MCF 10A (cell line): ENCODE measurements around the gene IL1RN. TPM values are rescaled to one million over a fixed set of nuclear protein-coding genes. Genes with fewer than 3 reads are reported as not detected.

Source experiments
- BruUV-seq: library from RNA; stranded (reverse); fragments of 400-500 nt; replicated peaks from 2 replicates; lab custom pipeline; 2021; lab: Mats Ljungman, UMichigan
- CTCF ChIA-PET: fragments of 300-600 bp; sonication (Branson Sonifier 250); formaldehyde crosslinking; extraction: SDS; loops from one replicate; lab custom pipeline; 2021; ENCODE audit warnings: antibody characterized with exemption, inconsistent platforms; lab: Yijun Ruan, JAX
- POLR2A ChIA-PET: fragments of 300-600, 350-650 bp; sonication (Branson Sonifier 250); formaldehyde crosslinking; extraction: SDS; loops from one replicate; lab custom pipeline; 2020; ENCODE audit warnings: antibody characterized with exemption, inconsistent platforms; lab: Yijun Ruan, JAX
- DNase-seq: peaks from one replicate; pipeline ENCODE4 v3.0.0-alpha.2; 2018; ENCODE audit not compliant: unreplicated experiment
- H3K27ac Mint-ChIP-seq: one replicate; pipeline ENCODE4 v1.8.0; 2022; ENCODE audit warnings: mild to moderate bottlenecking, low read depth, mixed read lengths; ENCODE audit not compliant: unreplicated experiment
- H3K27me3 Mint-ChIP-seq: one replicate; pipeline ENCODE4 v1.8.0; 2022; ENCODE audit warnings: mixed read lengths; ENCODE audit not compliant: insufficient read depth, unreplicated experiment
- H3K36me3 Mint-ChIP-seq: one replicate; pipeline ENCODE4 v1.8.0; 2022; ENCODE audit warnings: mild to moderate bottlenecking, moderate library complexity, mixed read lengths; ENCODE audit not compliant: insufficient read depth, unreplicated experiment
- H3K4me1 Mint-ChIP-seq: one replicate; pipeline ENCODE4 v1.8.0; 2022; ENCODE audit warnings: mixed read lengths; ENCODE audit not compliant: insufficient read depth, unreplicated experiment
- H3K4me3 Mint-ChIP-seq: one replicate; pipeline ENCODE4 v1.8.0; 2022; ENCODE audit warnings: mild to moderate bottlenecking, moderate library complexity, mixed read lengths; ENCODE audit not compliant: unreplicated experiment
- H3K9me3 Mint-ChIP-seq: one replicate; pipeline ENCODE4 v1.8.0; 2022; ENCODE audit warnings: mixed read lengths; ENCODE audit not compliant: unreplicated experiment
- CTCF ChIP-seq: fragments of 200-600 bp; IDR thresholded peaks from one replicate; pipeline ENCODE4 v1.8.0; 2022; ENCODE audit warnings: antibody characterized with exemption, mild to moderate bottlenecking; ENCODE audit not compliant: unreplicated experiment
- intact Hi-C: fragments of 100-400 bp; cut with micrococcal nuclease; formaldehyde crosslinking; loops from 2 replicates; pipeline ENCODE4 v1.14.1; 2022
- total RNA-seq: library from RNA; stranded (reverse); gene quantifications from 2 replicates; pipeline ENCODE4 v1.2.3, GENCODE V29; 2022

Gene IL1RN
- total RNA-seq, 1 experiment from 2014 or later: not detected

DNA sequence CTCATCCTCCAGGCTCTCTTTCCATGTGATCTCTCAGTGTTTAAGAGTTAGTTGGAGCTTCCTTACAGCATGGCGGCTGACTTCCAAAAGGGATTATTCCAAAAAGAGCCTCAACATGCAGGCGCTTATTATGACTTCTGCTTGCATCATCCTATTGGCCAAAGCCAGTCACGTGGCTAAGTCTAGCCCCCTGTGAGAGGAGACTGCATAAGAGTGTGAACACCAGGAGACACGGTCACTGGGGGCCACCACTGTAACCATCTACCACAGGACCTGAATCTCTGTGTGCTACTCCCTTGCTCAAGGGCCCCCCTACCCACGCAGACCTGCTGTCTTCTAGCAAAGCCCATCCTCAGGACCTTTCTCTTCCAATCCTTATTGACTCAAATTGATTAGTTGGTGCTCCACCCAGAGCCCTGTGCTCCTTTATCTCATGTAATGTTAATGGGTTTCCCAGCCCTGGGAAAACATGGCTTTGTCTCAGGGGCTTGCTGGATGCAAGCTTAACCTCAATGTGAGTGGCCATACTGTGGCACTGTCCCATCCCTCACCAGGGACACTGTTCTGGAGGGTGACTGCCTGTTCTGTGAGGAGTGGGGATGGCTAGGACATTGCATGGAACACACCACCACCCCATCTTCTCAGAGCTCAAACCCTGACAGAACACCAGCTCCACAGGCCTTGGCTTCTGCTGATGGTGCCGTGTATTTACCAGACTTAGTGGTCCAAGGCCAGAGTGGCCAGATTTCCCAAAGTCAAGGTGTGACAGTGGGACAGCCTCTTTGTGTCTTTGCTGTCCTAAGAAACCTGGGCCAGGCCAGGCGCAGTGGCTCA, 4.2 kb downstream of the IL1RN start:
- H3K27me3 Mint-ChIP-seq: no peaks in the 10 kb centered on the region
- H3K9me3 Mint-ChIP-seq: peaks cover 7% of the 10 kb centered on the region
- BruUV-seq: no TSS peak
- H3K36me3 Mint-ChIP-seq: no peaks in the 10 kb centered on the region
- no peak for TF ChIP-seq CTCF
- H3K27ac Mint-ChIP-seq: no peak overlapping the region
- H3K4me1 Mint-ChIP-seq: no peaks in the 10 kb centered on the region
- H3K4me3 Mint-ChIP-seq: no peak overlapping the region
- POLR2A ChIA-PET: interaction anchor here (0.7 kb wide), 1 partner anchor 68 kb away, joined by 3 read pairs; no protein-coding TSS in a partner anchor
- DNase-seq: no peak
- intact Hi-C loops: no loop called here
- CTCF ChIA-PET: interaction anchor here (1.1 to 1.3 kb wide), 2 partner anchors 49 to 51 kb away, joined by 3 to 4 read pairs; no protein-coding TSS in a partner anchor

- no peaks in the 10 kb centered on the region for H3K36me3 Mint-ChIP-seq
- peak overlapping the region; percentile 59 for H3K27ac Mint-ChIP-seq
- no peak for TF ChIP-seq CTCF
- DNase-seq: no peak
- POLR2A ChIA-PET: interaction anchor here (0.7 to 1.0 kb wide), 2 partner anchors 66 to 67 kb away, joined by 3 read pairs; no protein-coding TSS in a partner anchor
- H3K4me3 Mint-ChIP-seq: no peak overlapping the region
- CTCF ChIA-PET: interaction anchor here (1.1 to 7.5 kb wide), 4 partner anchors 10 to 67 kb away, joined by 3 to 198 read pairs (median 6); no protein-coding TSS in a partner anchor
- peaks cover 7% of the 10 kb centered on the region for H3K9me3 Mint-ChIP-seq
- H3K27me3 Mint-ChIP-seq: no peaks in the 10 kb centered on the region
- no TSS peak for BruUV-seq
- intact Hi-C loops: no loop called here
- peaks cover 6% of the 10 kb centered on the region for H3K4me1 Mint-ChIP-seq
Measured at GRCh38 chr2:113132414-113133021, 5.1 kb downstream of the IL1RN start.

DNA sequence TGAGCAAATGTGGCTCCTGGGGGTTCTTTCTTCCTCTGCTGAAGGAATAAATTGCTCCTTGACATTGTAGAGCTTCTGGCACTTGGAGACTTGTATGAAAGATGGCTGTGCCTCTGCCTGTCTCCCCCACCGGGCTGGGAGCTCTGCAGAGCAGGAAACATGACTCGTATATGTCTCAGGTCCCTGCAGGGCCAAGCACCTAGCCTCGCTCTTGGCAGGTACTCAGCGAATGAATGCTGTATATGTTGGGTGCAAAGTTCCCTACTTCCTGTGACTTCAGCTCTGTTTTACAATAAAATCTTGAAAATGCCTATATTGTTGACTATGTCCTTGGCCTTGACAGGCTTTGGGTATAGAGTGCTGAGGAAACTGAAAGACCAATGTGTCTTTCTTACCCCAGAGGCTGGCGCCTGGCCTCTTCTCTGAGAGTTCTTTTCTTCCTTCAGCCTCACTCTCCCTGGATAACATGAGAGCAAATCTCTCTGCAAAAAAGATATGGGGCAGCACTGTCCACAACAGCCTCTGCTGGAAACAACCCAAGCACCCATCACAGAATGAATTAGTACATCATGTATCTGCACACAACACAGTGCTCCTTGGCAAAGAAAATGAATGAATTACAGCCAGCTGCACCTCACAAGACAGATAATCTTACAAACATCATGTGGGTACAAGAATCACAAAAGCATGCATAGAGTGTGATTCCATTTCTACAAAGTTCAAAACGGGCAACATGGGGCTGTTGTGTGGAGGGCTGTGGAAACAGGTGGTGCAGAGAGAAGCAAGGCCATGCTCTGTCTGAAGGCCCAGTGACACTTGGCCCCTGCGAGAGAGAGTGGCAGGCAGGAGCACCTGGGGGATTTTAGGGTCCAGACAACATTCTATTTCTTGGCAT, 6.6 kb downstream of the IL1RN start:
- intact Hi-C loops: no loop called here
- ChIA-PET CTCF (interaction anchor here (0.6 to 7.5 kb wide), 11 partner anchors 9 to 268 kb away, joined by 3 to 198 read pairs (median 4); no protein-coding TSS in a partner anchor), POLR2A (interaction anchor here (1.0 kb wide), 2 partner anchors 64 to 65 kb away, joined by 3 read pairs; no protein-coding TSS in a partner anchor)
- Mint-ChIP-seq H3K27me3 (no peaks in the 10 kb centered on the region), H3K9me3 (peaks cover 7% of the 10 kb centered on the region), H3K36me3 (no peaks in the 10 kb centered on the region), H3K27ac (no peak overlapping the region), H3K4me3 (no peak overlapping the region), H3K4me1 (peaks cover 6% of the 10 kb centered on the region)
- no TSS peak for BruUV-seq
- no peak for TF ChIP-seq CTCF
- DNase-seq: peak; percentile 23
